SK-N-SH treated with all-trans-retinoic acid at 6 μM for 48 hours (cell line): ENCODE data around the gene ESM1.

ENCODE experiments used
- ATAC-seq: fragments of 200-7000 bp; cut with Tn5 transposase; 3 replicates; pipeline ENCODE4 v1.9.1; 2020; ENCODE audit warnings: mild to moderate bottlenecking, moderate library complexity
- ARNTL ChIP-seq: fragments of 450-650 bp; formaldehyde crosslinking; IDR thresholded peaks from 2 replicates; pipeline ENCODE4 v1.5.0; 2020; ENCODE audit warnings: low read depth, mild to moderate bottlenecking, moderate library complexity, borderline replicate concordance
- BACH2 ChIP-seq: fragments of 250-450 bp; sonication (Bioruptor Pico); IDR thresholded peaks from 2 replicates; pipeline ENCODE4 v1.9.0; 2021; ENCODE audit warnings: mild to moderate bottlenecking, borderline replicate concordance
- CREB5 ChIP-seq: fragments of 250-450 bp; sonication (Bioruptor Pico); IDR thresholded peaks from 2 replicates; pipeline ENCODE4 v1.5.1; 2020; ENCODE audit warnings: low read depth, mild to moderate bottlenecking, moderate library complexity
- CSDC2 ChIP-seq: fragments of 250-450 bp; sonication (Bioruptor Pico); IDR thresholded peaks from 2 replicates; pipeline ENCODE4 v1.5.0; 2020; ENCODE audit warnings: mild to moderate bottlenecking, moderate library complexity
- ESRRG ChIP-seq: fragments of 250-450 bp; sonication (Bioruptor Pico); IDR thresholded peaks from 2 replicates; pipeline ENCODE4 v1.6.1; 2021; ENCODE audit warnings: mild to moderate bottlenecking
- GLIS3 ChIP-seq: fragments of 250-450 bp; sonication (Bioruptor Pico); IDR thresholded peaks from 2 replicates; pipeline ENCODE4 v1.5.0; 2020; ENCODE audit warnings: mild to moderate bottlenecking, moderate library complexity
- ISL1 ChIP-seq: fragments of 250-450 bp; sonication (Bioruptor Pico); IDR thresholded peaks from 2 replicates; pipeline ENCODE4 v2.1.2; 2022; ENCODE audit warnings: mild to moderate bottlenecking, moderate library complexity
- OSR1 ChIP-seq: fragments of 250-450 bp; sonication (Bioruptor Pico); IDR thresholded peaks from 2 replicates; pipeline ENCODE4 v1.8.0; 2022; ENCODE audit warnings: moderate library complexity, mild to moderate bottlenecking, inconsistent platforms
- POU6F1 ChIP-seq: fragments of 250-450 bp; sonication (Bioruptor Pico); IDR thresholded peaks from 2 replicates; pipeline ENCODE4 v1.8.0; 2021; ENCODE audit warnings: low read depth, mild to moderate bottlenecking, moderate library complexity, borderline replicate concordance
- PPARA ChIP-seq: fragments of 250-450 bp; sonication (Bioruptor Pico); IDR thresholded peaks from 2 replicates; pipeline ENCODE4 v1.5.0; 2020; ENCODE audit warnings: mild to moderate bottlenecking, borderline replicate concordance
- RARB ChIP-seq: fragments of 250-450 bp; sonication (Bioruptor Pico); IDR thresholded peaks from 2 replicates; pipeline ENCODE4 v1.8.0; 2021; ENCODE audit warnings: mild to moderate bottlenecking, moderate library complexity
- SNAI2 ChIP-seq: fragments of 250-450 bp; sonication (Bioruptor Pico); IDR thresholded peaks from 2 replicates; pipeline ENCODE4 v1.5.0; 2020; ENCODE audit warnings: mild to moderate bottlenecking, moderate library complexity
- TCF4 ChIP-seq: fragments of 250-450 bp; sonication (Bioruptor Pico); IDR thresholded peaks from 2 replicates; pipeline ENCODE4 v1.8.0; 2021; ENCODE audit warnings: mild to moderate bottlenecking, moderate library complexity, borderline replicate concordance
- TOX ChIP-seq: fragments of 250-450 bp; sonication (Bioruptor Pico); IDR thresholded peaks from 2 replicates; pipeline ENCODE4 v1.8.0; 2021; ENCODE audit warnings: mild to moderate bottlenecking, moderate library complexity, borderline replicate concordance
- ZC3H10 ChIP-seq: fragments of 250-450 bp; sonication (Bioruptor Pico); IDR thresholded peaks from 2 replicates; pipeline ENCODE4 v1.5.1; 2021; ENCODE audit warnings: mild to moderate bottlenecking, moderate library complexity
- ZFP3 ChIP-seq: fragments of 250-450 bp; sonication (Bioruptor Pico); IDR thresholded peaks from 2 replicates; pipeline ENCODE4 v1.5.0; 2020; ENCODE audit warnings: mild to moderate bottlenecking, moderate library complexity
- ZFP30 ChIP-seq: fragments of 450-650 bp; formaldehyde crosslinking; IDR thresholded peaks from 2 replicates; pipeline ENCODE4 v1.5.0; 2022; ENCODE audit warnings: mild to moderate bottlenecking, moderate library complexity
- ZNF70 ChIP-seq: fragments of 450-650 bp; formaldehyde crosslinking; IDR thresholded peaks from 2 replicates; pipeline ENCODE4 v1.5.0; 2020; ENCODE audit warnings: mild to moderate bottlenecking, moderate library complexity
- ZNF8 ChIP-seq: fragments of 450-650 bp; formaldehyde crosslinking; IDR thresholded peaks from 2 replicates; pipeline ENCODE4 v1.5.0; 2020; ENCODE audit warnings: mild to moderate bottlenecking, moderate library complexity
- TF ChIP-seq, protein P1 (sequence below): fragments of 250-450 bp; sonication (Bioruptor Pico); IDR thresholded peaks from 2 replicates; pipeline ENCODE4 v1.5.1; 2021; ENCODE audit warnings: mild to moderate bottlenecking, moderate library complexity
- TF ChIP-seq, protein P2 (sequence below): fragments of 250-450 bp; sonication (Bioruptor Pico); IDR thresholded peaks from 2 replicates; pipeline ENCODE4 v1.5.0; 2020; ENCODE audit warnings: mild to moderate bottlenecking, moderate library complexity
- TF ChIP-seq, protein P3 (sequence below): fragments of 250-450 bp; sonication (Bioruptor Pico); IDR thresholded peaks from 2 replicates; pipeline ENCODE4 v1.8.0; 2020; ENCODE audit warnings: mild to moderate bottlenecking, moderate library complexity, borderline replicate concordance

ESM1 gene

GRCh38 chr5:54988218-54988617 lies 2.8 kb upstream of the ESM1 start:
- no peak for TF ChIP-seq BACH2 (CRISPR knock-in tag)
- TF ChIP-seq, protein P1, sequence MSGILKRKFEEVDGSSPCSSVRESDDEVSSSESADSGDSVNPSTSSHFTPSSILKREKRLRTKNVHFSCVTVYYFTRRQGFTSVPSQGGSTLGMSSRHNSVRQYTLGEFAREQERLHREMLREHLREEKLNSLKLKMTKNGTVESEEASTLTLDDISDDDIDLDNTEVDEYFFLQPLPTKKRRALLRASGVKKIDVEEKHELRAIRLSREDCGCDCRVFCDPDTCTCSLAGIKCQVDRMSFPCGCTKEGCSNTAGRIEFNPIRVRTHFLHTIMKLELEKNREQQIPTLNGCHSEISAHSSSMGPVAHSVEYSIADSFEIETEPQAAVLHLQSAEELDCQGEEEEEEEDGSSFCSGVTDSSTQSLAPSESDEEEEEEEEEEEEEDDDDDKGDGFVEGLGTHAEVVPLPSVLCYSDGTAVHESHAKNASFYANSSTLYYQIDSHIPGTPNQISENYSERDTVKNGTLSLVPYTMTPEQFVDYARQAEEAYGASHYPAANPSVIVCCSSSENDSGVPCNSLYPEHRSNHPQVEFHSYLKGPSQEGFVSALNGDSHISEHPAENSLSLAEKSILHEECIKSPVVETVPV (CRISPR knock-in tag): no peak
- no peak for TF ChIP-seq SNAI2
- no peak for TF ChIP-seq PPARA (CRISPR knock-in tag)
- no peak for TF ChIP-seq ZNF8 (CRISPR knock-in tag)
- TF ChIP-seq ZC3H10: no peak
- TF ChIP-seq ZFP30 (CRISPR knock-in tag): no peak
- TF ChIP-seq OSR1 (CRISPR knock-in tag): no peak
- no peak for TF ChIP-seq CREB5 (CRISPR knock-in tag)
- no peak for TF ChIP-seq GLIS3 (CRISPR knock-in tag)
- TF ChIP-seq ISL1 (CRISPR knock-in tag): no peak
- TF ChIP-seq ARNTL (CRISPR knock-in tag): no peak
- TF ChIP-seq ZFP3 (CRISPR knock-in tag): no peak
- TF ChIP-seq ZNF70: no peak
- TF ChIP-seq ESRRG: no peak
- ATAC-seq: no peak

DNA sequence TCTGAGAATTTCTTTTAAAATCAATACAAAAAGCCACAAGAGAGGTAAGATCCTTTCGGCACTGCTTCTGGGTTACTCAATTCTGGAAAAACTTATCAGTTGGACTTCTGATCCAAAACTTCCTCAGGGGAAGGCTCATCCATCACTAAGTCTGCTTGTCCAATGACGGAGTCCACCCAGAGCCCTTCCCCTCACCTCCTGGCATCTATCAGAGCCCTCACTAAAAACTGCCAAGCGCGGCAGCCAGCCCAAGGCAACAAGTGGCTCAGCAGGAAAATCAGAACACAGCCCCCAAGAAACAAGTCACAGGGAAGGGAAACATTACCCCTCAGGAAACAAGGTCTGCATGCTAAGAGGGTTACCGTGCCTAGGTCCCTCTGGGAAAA lies 869 bp upstream of the ESM1 start:
- TF ChIP-seq ESRRG: no peak
- TF ChIP-seq BACH2 (CRISPR knock-in tag): no peak
- TF ChIP-seq ZNF8 (CRISPR knock-in tag): no peak
- TF ChIP-seq RARB (CRISPR knock-in tag): no peak
- TF ChIP-seq ZFP3 (CRISPR knock-in tag): no peak
- TF ChIP-seq ISL1 (CRISPR knock-in tag): no peak
- no peak for TF ChIP-seq SNAI2
- ATAC-seq: peak; percentile 24; the same call in 2 of the 3 replicates

- no peak for TF ChIP-seq CREB5 (CRISPR knock-in tag)
- no peak for TF ChIP-seq ARNTL (CRISPR knock-in tag)
- no peak for TF ChIP-seq OSR1 (CRISPR knock-in tag)
- TF ChIP-seq, protein P1 (CRISPR knock-in tag): no peak
- no peak for TF ChIP-seq POU6F1 (CRISPR knock-in tag)
- TF ChIP-seq GLIS3 (CRISPR knock-in tag): no peak
- no peak for TF ChIP-seq ZFP3 (CRISPR knock-in tag)
- TF ChIP-seq PPARA (CRISPR knock-in tag): no peak
- TF ChIP-seq ISL1 (CRISPR knock-in tag): no peak
- TF ChIP-seq SNAI2: no peak
- TF ChIP-seq TOX (CRISPR knock-in tag): no peak
- TF ChIP-seq, protein P2, sequence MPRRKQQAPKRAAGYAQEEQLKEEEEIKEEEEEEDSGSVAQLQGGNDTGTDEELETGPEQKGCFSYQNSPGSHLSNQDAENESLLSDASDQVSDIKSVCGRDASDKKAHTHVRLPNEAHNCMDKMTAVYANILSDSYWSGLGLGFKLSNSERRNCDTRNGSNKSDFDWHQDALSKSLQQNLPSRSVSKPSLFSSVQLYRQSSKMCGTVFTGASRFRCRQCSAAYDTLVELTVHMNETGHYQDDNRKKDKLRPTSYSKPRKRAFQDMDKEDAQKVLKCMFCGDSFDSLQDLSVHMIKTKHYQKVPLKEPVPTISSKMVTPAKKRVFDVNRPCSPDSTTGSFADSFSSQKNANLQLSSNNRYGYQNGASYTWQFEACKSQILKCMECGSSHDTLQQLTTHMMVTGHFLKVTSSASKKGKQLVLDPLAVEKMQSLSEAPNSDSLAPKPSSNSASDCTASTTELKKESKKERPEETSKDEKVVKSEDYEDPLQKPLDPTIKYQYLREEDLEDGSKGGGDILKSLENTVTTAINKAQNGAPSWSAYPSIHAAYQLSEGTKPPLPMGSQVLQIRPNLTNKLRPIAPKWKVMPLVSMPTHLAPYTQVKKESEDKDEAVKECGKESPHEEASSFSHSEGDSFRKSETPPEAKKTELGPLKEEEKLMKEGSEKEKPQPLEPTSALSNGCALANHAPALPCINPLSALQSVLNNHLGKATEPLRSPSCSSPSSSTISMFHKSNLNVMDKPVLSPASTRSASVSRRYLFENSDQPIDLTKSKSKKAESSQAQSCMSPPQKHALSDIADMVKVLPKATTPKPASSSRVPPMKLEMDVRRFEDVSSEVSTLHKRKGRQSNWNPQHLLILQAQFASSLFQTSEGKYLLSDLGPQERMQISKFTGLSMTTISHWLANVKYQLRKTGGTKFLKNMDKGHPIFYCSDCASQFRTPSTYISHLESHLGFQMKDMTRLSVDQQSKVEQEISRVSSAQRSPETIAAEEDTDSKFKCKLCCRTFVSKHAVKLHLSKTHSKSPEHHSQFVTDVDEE (CRISPR knock-in tag): no peak
- TF ChIP-seq, protein P3, sequence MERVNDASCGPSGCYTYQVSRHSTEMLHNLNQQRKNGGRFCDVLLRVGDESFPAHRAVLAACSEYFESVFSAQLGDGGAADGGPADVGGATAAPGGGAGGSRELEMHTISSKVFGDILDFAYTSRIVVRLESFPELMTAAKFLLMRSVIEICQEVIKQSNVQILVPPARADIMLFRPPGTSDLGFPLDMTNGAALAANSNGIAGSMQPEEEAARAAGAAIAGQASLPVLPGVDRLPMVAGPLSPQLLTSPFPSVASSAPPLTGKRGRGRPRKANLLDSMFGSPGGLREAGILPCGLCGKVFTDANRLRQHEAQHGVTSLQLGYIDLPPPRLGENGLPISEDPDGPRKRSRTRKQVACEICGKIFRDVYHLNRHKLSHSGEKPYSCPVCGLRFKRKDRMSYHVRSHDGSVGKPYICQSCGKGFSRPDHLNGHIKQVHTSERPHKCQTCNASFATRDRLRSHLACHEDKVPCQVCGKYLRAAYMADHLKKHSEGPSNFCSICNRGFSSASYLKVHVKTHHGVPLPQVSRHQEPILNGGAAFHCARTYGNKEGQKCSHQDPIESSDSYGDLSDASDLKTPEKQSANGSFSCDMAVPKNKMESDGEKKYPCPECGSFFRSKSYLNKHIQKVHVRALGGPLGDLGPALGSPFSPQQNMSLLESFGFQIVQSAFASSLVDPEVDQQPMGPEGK: no peak
- TF ChIP-seq ZNF70: no peak
- TF ChIP-seq TCF4 (CRISPR knock-in tag): no peak
- no peak for TF ChIP-seq CSDC2 (CRISPR knock-in tag)
- TF ChIP-seq BACH2 (CRISPR knock-in tag): no peak
- TF ChIP-seq, all 23 proteins: peak for 0
- ATAC-seq: peak; percentile 8; the same call in 2 of the 3 replicates
Measured at GRCh38 chr5:54981928-54982327, 3.5 kb downstream of the ESM1 start.
